GM21423 (cell line): ENCODE data around the gene RAB11FIP2.

Experiments
- ATAC-seq: cut with Tn5 transposase; IDR thresholded peaks from one replicate; pipeline ENCODE4 v1.9.1; 2021; ENCODE audit warnings: mild to moderate bottlenecking, moderate library complexity; ENCODE audit not compliant: unreplicated experiment

Gene RAB11FIP2

DNA sequence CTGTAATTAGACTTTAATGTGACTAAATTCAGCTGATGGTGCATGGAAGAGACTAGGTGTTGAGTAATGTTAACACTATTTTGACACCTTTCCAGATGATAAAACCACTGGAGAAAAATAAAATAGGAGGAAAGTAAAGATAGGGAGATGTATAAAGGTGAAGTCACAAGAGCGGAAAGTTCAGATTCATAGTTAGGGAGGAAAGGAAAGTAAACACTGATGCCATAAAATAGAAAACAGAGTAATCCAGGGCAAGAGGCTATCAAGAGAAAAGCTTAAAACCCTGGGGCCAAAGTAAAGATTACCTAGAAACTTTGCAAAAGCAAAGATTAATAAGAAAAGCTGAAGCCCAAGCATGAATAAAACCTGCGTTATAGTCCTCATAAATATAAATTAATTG is 62.8 kb downstream of the RAB11FIP2 start:
- no peak for ATAC-seq

DNA sequence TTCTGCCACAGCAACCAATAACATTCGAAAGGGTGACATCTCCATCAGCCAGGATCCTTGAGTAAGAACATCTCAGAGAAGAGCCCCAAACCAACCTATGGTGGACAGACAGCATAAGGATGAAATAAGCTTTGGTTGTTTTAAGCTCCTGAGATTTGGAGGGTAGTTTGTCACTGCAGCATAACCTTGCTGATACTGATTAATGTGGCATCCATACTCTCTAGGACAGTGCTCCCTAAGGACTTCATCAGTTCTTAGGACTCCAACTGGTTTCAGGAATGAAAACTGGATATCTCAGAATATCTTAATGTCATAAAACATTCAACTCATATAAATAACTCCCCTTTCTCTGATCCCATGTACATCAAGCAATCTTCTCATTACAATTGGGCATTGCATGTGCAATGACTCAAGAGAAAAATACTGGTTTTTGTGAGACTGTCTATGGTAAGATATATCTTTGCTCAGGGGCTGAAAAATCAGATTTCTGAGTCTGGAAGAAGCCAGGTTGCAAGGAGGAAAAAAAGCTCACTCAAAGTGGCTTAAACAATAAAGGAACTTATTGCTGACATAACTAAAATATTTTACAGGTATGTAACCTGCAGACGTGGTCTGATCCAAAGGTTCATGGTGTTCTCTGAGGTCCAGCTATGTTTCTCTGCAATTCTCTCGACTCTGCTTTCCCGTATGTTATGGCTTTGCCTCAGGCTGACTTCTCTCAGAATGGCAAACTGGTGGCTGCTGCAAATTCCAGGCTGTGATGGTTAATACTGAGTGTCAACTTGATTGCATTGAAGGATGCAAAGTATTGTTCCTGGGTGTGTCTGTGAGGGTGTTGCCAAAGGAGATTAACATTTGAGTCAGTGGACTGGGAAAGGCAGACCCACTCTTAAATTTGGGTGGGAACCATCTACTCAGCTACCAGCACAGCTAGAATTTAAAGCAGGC is 65.7 kb downstream of the RAB11FIP2 start:
- no peak for ATAC-seq

DNA sequence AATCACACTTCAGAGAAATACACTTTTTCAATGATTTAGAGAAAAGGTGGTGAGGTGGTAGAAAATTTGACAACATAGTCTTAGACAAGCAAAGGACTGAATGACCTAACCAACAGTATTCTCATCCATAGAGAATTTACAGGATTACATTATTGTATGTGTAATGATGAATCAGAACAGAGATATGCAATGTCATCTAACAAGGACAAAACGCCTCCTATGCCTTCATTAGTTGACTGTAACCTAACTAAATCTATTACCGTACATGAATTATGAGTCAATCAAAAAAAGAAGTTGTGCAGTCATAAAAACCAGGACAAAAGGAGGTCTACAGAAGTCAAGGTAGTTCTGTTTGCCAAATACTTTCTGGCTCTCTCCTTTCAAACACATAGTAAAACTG is 66.5 kb downstream of the RAB11FIP2 start:
- ATAC-seq = no peak

DNA sequence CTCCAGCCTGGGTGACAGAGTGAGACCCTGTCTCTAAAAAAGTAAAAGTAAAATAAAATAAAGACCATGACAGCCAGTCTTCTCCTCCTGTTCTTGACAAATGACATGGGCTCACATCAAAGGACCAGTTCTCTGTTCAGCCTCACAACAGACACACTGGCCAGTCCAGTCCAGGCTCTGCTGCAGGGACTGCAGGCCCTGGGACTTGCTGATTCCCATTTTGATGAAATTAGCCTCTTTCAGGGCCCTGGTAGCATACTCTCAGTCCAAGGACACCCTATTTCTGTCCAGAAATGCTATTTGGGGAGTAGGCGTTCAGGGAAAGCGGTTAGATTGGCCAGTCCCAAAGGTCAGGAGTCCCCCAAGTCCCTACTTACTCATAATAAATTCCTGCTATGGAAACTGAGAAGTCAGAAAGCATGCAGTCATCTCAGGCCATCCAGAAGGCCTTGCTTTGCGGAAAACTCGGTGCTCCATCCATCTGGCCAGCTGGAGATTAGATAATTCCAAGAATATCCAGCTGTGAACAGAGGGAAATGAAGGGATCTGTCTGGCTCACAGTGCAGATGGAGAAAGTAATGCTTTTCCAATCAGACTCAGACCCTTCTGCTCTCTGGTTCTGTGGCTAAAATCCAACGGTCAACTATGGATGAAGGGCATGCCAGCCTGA is 74.4 kb downstream of the RAB11FIP2 start:
- no peak for ATAC-seq

DNA sequence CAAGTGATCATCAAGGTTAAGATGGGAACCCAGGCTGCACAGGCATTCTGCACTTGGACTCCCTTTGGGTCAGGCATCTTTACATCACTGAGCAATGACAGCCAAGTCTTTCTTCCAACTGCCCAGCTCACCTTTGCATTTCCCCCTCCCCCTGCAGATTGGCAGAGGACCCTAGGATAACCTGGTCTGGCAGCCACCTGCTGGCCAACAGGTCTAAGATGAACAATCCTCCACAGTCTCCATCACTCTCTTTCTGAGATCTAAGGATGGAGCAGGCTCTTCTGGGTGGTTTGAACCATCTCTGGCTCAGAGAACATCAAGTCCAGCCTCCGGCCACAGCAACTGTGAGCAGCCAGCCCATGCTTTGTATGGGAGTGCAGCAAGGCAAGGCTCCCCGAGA is 75.8 kb downstream of the RAB11FIP2 start:
- ATAC-seq = no peak

DNA sequence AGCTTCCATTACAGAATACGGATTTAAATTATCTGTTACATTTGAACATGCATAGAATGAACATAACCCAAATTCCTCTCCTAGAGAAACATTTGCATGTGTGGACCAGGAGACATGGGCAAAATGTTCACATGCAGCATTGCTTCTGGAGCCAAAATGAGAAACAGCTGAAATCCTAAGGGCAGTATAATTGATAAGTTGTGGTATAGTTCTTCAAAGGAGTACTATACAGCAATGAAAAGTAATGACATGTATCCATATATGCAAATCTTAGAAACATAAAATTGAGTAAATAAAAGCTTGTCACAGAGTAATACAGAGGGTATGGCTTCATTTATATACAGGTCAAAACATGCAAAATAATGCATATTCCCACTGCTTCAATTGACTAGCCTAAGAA is 77.1 kb downstream of the RAB11FIP2 start:
- no peak for ATAC-seq

DNA sequence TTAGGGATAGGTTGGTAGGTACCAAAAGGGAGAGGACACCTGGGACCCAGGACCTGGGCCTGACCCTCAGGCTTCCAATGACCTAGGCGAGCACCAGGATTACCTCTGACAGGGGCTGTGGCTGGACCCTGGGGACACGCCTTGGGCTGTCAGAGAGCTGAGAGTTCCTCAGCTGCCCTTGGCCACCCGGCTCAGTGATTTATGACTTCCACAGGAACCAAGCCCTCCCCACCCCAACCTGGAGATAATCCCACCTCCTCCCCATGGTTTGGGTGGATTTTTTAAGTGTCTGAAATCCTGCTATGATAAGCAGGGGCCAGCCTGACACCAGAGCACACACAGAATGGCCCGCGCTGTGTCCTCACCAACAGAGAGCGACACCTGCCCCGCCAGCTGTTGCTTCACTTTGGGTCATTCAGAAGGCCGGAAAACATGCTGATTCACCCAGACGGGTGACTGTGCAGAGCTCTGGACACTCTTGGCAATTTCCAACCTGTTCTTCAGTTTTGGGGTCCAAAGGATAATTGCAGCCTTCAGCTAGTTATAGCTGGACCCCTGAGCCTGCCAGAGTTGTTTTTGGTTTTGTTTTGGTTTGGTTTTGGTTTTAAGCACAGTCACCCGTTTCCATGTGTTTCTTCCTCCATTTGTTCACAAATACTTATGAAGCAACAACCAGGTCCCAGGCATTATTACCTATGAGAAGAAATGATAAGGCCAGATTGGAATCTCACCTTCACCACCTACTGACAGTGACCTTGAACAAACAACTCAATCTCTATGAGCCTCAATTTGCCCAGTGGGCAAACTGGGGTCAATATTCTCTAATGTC is 78.2 kb downstream of the RAB11FIP2 start:
- ATAC-seq = no peak

DNA sequence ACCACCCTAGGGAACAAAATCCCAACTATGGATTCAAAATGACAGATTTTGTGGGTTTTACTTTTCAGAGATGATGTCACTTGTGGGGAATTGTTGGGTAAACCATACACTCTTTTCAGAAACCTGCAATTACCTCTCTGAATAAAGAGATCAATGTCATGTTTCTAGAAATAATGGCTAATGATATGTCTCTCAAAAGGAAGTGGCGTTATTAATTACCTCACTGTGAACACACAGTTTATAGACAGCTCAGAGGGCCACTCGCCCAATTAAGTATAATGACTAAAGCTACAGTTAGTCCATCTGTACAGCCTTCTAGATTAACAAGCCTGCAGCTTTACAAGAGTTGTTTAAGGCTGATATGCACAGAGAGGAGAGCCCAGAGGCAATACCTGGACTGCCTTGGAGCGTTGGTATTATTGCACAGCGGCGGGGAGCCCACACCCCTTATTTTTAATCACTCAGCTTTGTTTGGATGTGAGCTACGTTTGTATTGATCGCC is 79.5 kb downstream of the RAB11FIP2 start:
- ATAC-seq = no peak

DNA sequence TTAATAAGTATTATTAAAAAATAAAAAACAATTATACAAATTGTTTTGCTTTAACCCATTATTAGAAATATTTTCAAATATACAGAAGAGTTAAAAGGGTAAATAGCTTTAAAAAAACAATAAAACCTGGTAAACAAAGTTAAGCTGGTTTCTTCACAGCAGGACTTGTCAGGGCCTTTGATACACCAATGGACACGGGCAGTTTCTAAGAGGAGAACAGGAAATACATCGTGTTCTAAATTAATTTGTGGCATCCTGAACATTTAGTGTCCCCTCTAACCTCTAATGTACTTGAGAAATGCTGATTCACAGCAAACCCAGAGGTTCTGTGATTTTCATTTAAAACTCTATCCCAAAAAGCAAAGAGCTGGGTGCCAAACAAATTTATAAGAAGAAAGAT is 80.8 kb downstream of the RAB11FIP2 start:
- no peak for ATAC-seq

DNA sequence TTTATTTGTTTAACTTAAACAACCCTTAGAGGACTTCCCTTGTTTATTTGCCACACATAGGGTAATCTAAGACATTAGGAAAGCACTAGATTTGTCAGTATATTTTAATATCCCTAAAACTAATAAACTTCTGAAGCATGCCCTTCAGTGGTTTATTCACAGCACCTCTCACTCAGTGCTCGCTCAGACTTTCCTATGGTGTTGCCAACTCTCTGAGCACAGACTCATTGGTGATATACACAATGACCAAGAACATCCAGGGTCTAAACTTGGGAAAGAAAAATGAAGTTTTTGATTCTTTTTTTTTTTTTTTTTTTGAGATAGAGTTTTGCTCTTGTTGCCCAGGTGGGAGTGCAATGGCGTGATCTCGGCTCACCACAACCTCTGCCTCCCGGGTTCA is 82.2 kb downstream of the RAB11FIP2 start:
- ATAC-seq = no peak

DNA sequence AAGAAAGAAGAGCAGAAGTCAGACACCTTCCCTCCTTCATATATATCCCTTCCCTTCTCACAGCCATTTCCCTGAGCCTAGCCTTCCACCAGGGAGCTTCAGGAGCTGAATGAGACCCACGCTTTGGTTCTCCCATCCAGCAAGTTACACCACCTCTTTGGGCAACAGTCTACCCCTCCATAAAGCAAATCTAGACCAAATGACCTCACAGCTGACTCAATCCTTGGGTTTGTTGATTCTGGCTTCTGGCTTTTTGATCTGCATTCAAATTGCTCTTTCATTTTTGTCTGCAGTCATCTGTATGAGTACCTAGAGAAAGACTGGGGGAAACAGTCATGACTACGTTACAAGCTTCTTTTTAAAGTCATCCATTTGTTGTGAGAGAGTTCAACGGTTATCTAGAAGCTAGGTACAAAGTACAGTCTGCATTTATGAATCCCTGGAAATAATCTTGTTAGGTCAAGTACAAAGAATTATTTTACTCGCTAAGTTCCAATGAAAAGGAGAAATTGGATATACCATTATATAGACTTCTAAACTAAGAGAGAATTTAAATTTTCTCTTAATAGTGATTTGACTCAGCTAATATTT is 86.3 kb downstream of the RAB11FIP2 start:
- ATAC-seq = no peak

DNA sequence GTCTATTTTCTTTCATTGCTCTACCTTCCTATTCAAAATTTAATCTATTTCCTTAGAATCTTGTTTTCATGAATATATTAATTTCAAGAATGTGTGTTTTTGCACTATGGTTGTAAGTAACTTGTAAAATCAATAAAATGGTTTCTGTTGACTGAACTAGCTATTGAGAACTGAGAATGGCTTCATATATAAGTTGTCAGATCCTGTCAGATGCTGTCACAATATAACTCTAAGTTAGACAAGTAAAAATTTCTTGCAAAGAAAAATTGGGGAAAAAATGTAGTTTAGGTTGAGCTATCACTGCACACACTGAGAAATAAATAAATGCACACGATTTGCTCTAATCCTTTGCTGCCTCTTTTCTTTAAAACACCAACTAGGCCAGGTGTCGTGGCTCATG is 89.8 kb downstream of the RAB11FIP2 start:
- ATAC-seq = no peak

DNA sequence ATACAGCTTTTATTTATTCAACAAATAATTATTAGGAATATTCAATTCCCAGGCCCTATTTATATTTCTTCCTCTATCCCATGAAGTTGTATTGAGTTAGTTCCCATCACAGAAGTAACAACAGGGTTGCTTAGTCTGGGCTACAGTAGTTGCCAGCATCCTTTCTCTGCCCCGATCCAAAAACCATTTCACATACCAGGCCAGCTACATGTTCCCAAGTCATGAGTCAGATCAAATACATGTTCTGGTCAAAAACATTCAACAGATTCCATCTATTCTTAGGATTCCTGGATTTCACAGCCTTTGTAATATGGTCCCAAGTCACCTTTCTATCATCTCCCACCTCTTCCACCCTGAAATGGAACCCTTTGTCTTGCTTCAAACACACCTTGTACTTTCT is 91.6 kb downstream of the RAB11FIP2 start:
- ATAC-seq = no peak
